ENCODE data around the gene TNFSF8.

The TNFSF8 gene

DNA sequence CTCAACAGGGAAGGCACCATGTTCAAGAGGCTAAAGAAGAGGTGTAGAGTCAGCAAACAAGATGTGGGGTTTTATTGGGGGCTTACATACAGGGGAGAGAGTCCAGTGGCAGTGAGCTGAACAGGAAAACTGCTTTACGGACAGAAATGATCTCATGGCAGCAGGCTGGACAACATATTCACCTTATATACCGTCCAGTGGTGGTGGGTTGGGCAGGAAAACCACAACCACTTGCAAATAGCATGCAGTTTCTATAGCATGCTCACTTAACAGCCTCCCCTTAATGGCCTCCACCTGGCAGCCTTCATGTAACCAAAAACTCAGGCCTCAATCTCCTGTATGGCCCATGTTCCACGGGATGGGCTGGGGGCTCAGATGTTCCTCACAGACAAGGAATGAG is 5.4 kb downstream of the TNFSF8 start:
- Histone ChIP-seq H3K79me2 (ENCODE audit: low read length) (no peaks in the 10 kb centered on the region), H3K9ac (ENCODE audit: low read length) (no peak overlapping the region), H3K4me2 (ENCODE audit: low read length) (no peak overlapping the region), H3K9me3 (ENCODE audit: insufficient read depth, low read length) (no peaks in the 10 kb centered on the region), H3K27me3 (ENCODE audit: low read depth, low read length) (peaks cover 80% of the 10 kb centered on the region), H2AFZ (ENCODE audit: low read depth, low read length) (no peak overlapping the region), H3K4me3 (ENCODE audit: low read length) (no peak overlapping the region), H4K20me1 (ENCODE audit: insufficient read depth, low read length) (no peaks in the 10 kb centered on the region), H3K36me3 (replicated peaks; ENCODE audit: low read depth, low read length) (no peaks in the 10 kb centered on the region), H3K27ac (ENCODE audit: low read length) (no peak overlapping the region), H3K4me1 (ENCODE audit: low read length) (peaks cover 15% of the 10 kb centered on the region)
- TF ChIP-seq, protein P1, sequence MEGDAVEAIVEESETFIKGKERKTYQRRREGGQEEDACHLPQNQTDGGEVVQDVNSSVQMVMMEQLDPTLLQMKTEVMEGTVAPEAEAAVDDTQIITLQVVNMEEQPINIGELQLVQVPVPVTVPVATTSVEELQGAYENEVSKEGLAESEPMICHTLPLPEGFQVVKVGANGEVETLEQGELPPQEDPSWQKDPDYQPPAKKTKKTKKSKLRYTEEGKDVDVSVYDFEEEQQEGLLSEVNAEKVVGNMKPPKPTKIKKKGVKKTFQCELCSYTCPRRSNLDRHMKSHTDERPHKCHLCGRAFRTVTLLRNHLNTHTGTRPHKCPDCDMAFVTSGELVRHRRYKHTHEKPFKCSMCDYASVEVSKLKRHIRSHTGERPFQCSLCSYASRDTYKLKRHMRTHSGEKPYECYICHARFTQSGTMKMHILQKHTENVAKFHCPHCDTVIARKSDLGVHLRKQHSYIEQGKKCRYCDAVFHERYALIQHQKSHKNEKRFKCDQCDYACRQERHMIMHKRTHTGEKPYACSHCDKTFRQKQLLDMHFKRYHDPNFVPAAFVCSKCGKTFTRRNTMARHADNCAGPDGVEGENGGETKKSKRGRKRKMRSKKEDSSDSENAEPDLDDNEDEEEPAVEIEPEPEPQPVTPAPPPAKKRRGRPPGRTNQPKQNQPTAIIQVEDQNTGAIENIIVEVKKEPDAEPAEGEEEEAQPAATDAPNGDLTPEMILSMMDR (IDR thresholded peaks at IDR 0.05; ENCODE audit: low read depth, low read length): no peak
- no peak for TF ChIP-seq EZH2phosphoT487 (IDR thresholded peaks at IDR 0.05; ENCODE audit: low read depth)

GRCh38 chr9:114924327-114924726 is 6.1 kb downstream of the TNFSF8 start:
- Histone ChIP-seq H3K27ac (ENCODE audit: low read length) (no peak overlapping the region), H3K9ac (ENCODE audit: low read length) (no peak overlapping the region), H2AFZ (ENCODE audit: low read depth, low read length) (no peak overlapping the region), H3K4me1 (ENCODE audit: low read length) (peaks cover 12% of the 10 kb centered on the region), H4K20me1 (ENCODE audit: insufficient read depth, low read length) (no peaks in the 10 kb centered on the region), H3K4me3 (ENCODE audit: low read length) (no peak overlapping the region), H3K4me2 (ENCODE audit: low read length) (no peak overlapping the region), H3K9me3 (ENCODE audit: insufficient read depth, low read length) (no peaks in the 10 kb centered on the region), H3K27me3 (ENCODE audit: low read depth, low read length) (peaks cover 83% of the 10 kb centered on the region), H3K79me2 (ENCODE audit: low read length) (no peaks in the 10 kb centered on the region), H3K36me3 (replicated peaks; ENCODE audit: low read depth, low read length) (no peaks in the 10 kb centered on the region)
- TF ChIP-seq EZH2phosphoT487 (IDR thresholded peaks at IDR 0.05; ENCODE audit: low read depth): no peak
- TF ChIP-seq, protein P1 (IDR thresholded peaks at IDR 0.05; ENCODE audit: low read depth, low read length): no peak

DNA sequence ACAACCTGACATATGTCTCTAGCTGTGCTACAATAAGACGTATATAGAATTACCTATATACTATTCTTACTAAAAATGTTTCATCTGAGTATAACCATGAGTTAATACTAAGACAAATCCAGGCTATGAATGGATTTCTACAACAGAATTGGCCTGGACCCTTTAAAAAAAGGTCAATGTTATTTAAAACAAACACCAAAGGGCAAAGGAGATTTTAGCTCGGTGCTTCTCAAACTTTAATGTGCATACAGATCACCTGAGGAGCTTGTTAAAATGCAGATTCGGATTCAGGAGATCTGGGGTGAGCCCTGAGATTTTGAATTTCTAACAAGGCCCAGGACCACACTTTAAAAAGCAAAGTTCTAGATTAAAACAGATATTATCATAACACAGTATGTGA is 6.5 kb downstream of the TNFSF8 start:
- H3K4me1 ChIP-seq (ENCODE audit: low read length): peaks cover 8% of the 10 kb centered on the region
- H3K4me3 ChIP-seq (ENCODE audit: low read length): no peak overlapping the region

DNA sequence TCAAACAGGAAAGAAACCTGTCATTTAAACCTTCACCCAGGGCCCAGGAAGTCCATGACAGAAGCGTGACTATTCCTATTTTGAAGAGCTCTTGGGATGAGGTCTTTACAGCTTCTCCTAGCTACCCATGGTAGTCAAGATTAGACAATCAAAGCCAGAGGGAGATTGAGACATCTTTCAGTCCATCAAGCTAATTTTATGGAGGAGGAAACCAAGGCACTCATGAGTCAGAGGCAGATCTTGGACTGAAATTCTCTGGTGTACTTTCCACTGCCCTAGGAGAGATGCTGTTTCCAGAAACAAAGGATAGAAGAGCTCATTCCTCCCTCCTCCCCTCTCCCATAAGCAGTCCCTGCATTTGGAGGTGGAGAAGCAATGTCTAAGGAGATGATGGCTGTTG is 9.2 kb downstream of the TNFSF8 start:
- TF ChIP-seq EZH2phosphoT487 (IDR thresholded peaks at IDR 0.05; ENCODE audit: low read depth): no peak
- TF ChIP-seq, protein P1 (IDR thresholded peaks at IDR 0.05; ENCODE audit: low read depth, low read length): no peak
- Histone ChIP-seq H3K4me1 (ENCODE audit: low read length) (peaks cover 4% of the 10 kb centered on the region; the same call in 1 of the 2 replicates), H3K36me3 (replicated peaks; ENCODE audit: low read depth, low read length) (no peaks in the 10 kb centered on the region), H3K27ac (ENCODE audit: low read length) (no peak overlapping the region), H4K20me1 (ENCODE audit: insufficient read depth, low read length) (no peaks in the 10 kb centered on the region), H3K4me2 (ENCODE audit: low read length) (no peak overlapping the region), H2AFZ (ENCODE audit: low read depth, low read length) (no peak overlapping the region), H3K79me2 (ENCODE audit: low read length) (no peaks in the 10 kb centered on the region), H3K9ac (ENCODE audit: low read length) (no peak overlapping the region), H3K9me3 (ENCODE audit: insufficient read depth, low read length) (no peaks in the 10 kb centered on the region), H3K4me3 (ENCODE audit: low read length) (no peak overlapping the region), H3K27me3 (ENCODE audit: low read depth, low read length) (peaks cover 83% of the 10 kb centered on the region)

More for the DNA sequence above, 6.5 kb downstream of the TNFSF8 start:
- Histone ChIP-seq H3K9ac (ENCODE audit: low read length) (no peak overlapping the region), H3K36me3 (replicated peaks; ENCODE audit: low read depth, low read length) (no peaks in the 10 kb centered on the region), H3K27me3 (ENCODE audit: low read depth, low read length) (peaks cover 81% of the 10 kb centered on the region), H3K4me2 (ENCODE audit: low read length) (no peak overlapping the region), H4K20me1 (ENCODE audit: insufficient read depth, low read length) (no peaks in the 10 kb centered on the region), H3K9me3 (ENCODE audit: insufficient read depth, low read length) (no peaks in the 10 kb centered on the region), H3K27ac (ENCODE audit: low read length) (no peak overlapping the region), H3K79me2 (ENCODE audit: low read length) (no peaks in the 10 kb centered on the region), H2AFZ (ENCODE audit: low read depth, low read length) (no peak overlapping the region)
- TF ChIP-seq, protein P1 (IDR thresholded peaks at IDR 0.05; ENCODE audit: low read depth, low read length): no peak
- no peak for TF ChIP-seq EZH2phosphoT487 (IDR thresholded peaks at IDR 0.05; ENCODE audit: low read depth)
